ENCODE measurements around the gene SCT. TPM values are rescaled to one million over a fixed set of nuclear protein-coding genes. Genes with fewer than 3 reads are reported as not detected.

SCT gene
- total RNA-seq, 1 donor from 2014 or later = not detected

DNA sequence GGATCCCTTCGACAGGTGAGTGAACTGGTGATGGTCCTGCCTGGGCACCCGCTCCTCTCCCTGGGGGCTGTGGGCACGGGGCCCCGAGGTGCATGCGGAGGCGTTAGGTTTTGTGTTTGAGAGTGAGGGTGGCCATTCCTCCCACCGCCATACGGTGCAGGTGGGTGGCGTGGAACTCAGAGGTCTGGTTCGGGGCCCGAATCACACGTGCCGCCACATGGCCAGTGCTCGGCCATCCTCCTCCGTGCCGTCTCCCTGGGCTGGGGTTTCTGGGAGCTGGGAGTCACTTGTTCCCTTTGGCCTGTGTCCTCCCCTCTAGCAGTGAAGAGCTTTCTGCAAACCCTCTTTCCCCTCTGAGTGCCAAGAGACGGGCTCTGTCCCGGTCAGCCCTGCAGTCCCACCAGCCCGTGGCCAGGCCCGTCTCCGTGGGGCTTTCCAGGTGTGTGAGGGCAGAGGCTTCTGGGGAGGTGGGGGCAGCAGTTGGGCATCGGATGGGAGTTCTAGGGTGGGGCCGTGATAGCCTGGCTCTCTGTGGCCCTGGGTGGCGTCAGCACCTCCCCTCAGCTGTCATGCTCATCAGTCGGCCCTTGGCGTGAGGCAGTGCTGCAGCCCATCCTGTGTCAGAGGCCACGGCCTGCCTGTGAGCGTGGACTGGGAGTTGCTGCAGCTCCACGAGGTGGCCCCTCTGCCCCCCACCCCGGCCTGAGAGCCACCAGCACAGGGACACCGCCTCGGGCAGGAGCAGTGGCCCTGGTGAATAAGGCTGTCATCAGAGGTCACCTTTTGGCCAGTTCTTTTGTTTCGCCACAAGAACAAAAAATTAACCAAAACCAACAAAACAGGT is 21.5 kb downstream of the SCT start:
- Mint-ChIP-seq H3K27ac (no peak overlapping the region), H3K4me3 (no peak overlapping the region), H3K4me1 (no peaks in the 10 kb centered on the region), H3K36me3 (ENCODE audit: low read depth) (peaks cover 75% of the 10 kb centered on the region), H3K27me3 (no peaks in the 10 kb centered on the region), H3K9me3 (no peaks in the 10 kb centered on the region)
- DNase-seq (no peak), ATAC-seq (ENCODE audit: low read depth) (no peak)
- TF ChIP-seq, protein P1, sequence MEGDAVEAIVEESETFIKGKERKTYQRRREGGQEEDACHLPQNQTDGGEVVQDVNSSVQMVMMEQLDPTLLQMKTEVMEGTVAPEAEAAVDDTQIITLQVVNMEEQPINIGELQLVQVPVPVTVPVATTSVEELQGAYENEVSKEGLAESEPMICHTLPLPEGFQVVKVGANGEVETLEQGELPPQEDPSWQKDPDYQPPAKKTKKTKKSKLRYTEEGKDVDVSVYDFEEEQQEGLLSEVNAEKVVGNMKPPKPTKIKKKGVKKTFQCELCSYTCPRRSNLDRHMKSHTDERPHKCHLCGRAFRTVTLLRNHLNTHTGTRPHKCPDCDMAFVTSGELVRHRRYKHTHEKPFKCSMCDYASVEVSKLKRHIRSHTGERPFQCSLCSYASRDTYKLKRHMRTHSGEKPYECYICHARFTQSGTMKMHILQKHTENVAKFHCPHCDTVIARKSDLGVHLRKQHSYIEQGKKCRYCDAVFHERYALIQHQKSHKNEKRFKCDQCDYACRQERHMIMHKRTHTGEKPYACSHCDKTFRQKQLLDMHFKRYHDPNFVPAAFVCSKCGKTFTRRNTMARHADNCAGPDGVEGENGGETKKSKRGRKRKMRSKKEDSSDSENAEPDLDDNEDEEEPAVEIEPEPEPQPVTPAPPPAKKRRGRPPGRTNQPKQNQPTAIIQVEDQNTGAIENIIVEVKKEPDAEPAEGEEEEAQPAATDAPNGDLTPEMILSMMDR (IDR thresholded peaks at IDR 0.05) = no peak
- intact Hi-C loops (cut with micrococcal nuclease) = no loop called here
- ChIA-PET POLR2A (interaction anchor here (0.7 kb wide), 1 partner anchor 10 kb away, joined by 3 read pairs; the partner anchor contains the start of gene IRF7), CTCF (no interaction called here)

DNA sequence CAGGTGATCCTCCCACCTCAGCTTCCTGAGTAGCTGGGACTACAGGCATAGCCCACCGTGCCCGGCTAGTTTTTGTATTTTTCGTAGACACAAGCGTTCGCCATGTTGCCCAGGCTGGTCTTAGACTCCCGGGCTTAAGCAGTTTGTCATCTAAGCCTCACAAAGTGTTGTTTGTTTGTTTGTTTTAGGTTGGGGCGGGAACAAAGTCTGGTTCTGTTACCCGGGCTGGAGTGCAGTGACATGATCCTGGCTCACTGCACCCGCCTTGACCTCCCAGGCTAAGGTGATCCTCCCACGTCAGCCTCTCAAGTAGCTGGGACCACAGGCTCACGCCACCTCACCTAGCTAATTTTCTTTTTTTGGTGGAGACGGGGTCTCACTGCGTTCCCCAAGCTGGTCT is 23.8 kb downstream of the SCT start:
- Mint-ChIP-seq H3K9me3 (no peaks in the 10 kb centered on the region), H3K4me1 (no peaks in the 10 kb centered on the region), H3K4me3 (no peak overlapping the region), H3K27ac (no peak overlapping the region), H3K27me3 (no peaks in the 10 kb centered on the region), H3K36me3 (ENCODE audit: low read depth) (peaks cover 78% of the 10 kb centered on the region)
- ChIA-PET CTCF (no interaction called here), POLR2A (no interaction called here)
- DNase-seq (no peak), ATAC-seq (ENCODE audit: low read depth) (no peak)
- intact Hi-C loops (cut with micrococcal nuclease) = no loop called here
- TF ChIP-seq, protein P1 (IDR thresholded peaks at IDR 0.05) = no peak

DNA sequence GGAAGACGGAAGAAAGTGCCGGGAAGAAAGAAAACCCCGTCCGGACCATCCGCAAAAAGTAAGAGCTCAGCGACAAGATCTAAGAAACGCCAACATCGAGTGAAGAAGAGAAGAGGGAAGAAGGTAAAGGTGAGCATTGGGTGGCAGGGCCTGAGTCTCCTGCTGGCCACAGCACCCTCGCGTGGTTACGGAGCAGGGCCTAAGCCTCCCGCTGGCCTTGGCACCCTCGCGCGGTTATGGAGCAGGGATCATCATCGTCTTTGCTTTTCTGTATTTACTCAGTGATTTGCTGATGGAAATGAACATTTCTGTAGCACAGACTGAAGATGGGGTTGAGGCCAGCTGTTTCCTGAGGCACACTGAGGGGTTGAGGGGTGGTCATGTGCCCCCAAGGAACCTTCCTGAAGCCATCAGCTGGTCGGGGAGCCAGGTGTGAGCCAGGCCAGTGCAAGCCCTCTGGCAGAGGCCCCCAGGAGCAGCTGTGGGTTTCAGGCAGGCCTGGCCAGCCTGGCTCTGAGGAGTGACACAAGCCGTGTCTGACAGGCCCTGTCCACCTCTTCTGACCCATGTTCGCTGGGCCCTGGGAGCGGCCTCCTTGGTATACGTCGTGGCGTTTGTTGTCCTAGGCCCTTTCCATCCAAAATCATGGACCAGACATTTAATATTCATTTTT is 25.3 kb downstream of the SCT start:
- TF ChIP-seq, protein P1 (IDR thresholded peaks at IDR 0.05) = no peak
- ChIA-PET POLR2A (no interaction called here), CTCF (no interaction called here)
- Mint-ChIP-seq H3K27me3 (no peaks in the 10 kb centered on the region), H3K4me1 (no peaks in the 10 kb centered on the region), H3K27ac (no peak overlapping the region), H3K36me3 (ENCODE audit: low read depth) (peaks cover 78% of the 10 kb centered on the region), H3K9me3 (no peaks in the 10 kb centered on the region), H3K4me3 (no peak overlapping the region)
- intact Hi-C loops (cut with micrococcal nuclease) = no loop called here
- DNase-seq = no peak
- no peak for ATAC-seq (ENCODE audit: low read depth)

DNA sequence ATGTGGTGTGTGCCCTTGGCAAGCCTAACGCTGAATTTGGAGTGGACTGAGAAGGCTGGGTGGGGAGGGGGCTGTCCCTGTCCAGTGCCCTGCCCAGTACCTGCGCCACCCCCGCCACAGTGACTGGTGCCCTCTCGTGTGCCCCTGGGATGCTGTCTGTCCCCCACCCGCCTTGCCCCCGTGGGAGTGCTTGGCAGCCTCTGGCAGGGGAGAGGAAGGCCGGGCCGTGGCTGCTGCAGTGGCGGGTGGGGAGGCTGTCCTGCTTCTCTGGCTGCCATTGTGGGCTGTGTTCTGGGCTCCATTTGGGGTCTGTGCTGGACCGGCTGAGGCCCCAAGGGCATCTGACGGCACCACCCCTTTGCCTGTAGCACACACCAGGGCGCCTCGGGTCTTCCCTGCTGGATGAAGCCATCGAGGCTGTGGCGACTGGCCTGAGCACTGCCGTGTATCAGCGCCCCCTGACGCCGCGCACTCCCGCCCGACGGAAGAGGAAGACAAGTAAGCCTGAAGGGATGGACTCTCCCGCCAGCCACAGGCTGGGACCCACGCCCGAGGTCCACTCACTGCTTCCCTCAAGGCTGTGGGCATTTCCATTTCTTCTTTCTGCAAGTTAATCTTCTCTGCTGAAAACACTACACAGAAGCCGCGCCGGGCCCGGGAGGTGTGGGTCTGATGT is 28.8 kb downstream of the SCT start:
- Mint-ChIP-seq H3K4me3 (no peak overlapping the region), H3K27ac (no peak overlapping the region), H3K27me3 (no peaks in the 10 kb centered on the region), H3K36me3 (ENCODE audit: low read depth) (peaks cover 82% of the 10 kb centered on the region), H3K4me1 (no peaks in the 10 kb centered on the region), H3K9me3 (no peaks in the 10 kb centered on the region)
- DNase-seq = no peak
- CTCF ChIA-PET = no interaction called here
- intact Hi-C loops (cut with micrococcal nuclease) = no loop called here
- POLR2A ChIA-PET = no interaction called here
- TF ChIP-seq, protein P1 (IDR thresholded peaks at IDR 0.05) = no peak
- no peak for ATAC-seq (ENCODE audit: low read depth)

DNA sequence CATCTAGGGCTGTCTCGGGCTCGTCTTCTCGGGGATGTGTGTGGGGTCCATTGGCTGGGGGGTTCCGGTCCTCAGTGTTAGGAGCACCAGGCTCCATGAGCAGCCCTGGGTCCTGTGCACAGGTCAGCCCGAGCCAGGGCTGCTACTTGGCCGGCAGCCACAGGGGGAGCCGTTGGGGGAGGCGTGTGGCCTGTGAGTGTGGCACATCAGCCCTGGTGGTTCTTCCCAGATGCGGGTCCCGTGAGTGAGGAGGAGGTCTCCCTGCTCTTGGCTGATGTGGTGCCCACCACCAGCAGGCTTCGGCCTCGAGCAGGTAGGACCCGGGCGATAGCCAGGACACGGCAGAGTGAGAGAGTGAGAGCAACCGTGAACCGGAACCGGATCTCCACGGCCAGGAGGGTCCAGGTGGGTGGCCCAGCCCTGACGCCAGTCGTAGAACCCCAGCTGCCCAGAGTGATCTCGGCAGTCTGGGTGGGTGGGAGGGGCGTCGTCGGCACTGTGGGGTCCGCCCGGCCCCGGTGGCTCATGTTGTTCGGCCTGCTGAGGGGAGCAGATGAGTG is 29.7 kb downstream of the SCT start:
- Mint-ChIP-seq H3K36me3 (ENCODE audit: low read depth) (peaks cover 86% of the 10 kb centered on the region), H3K4me1 (no peaks in the 10 kb centered on the region), H3K27ac (no peak overlapping the region), H3K27me3 (no peaks in the 10 kb centered on the region), H3K4me3 (no peak overlapping the region), H3K9me3 (no peaks in the 10 kb centered on the region)
- TF ChIP-seq, protein P1 (IDR thresholded peaks at IDR 0.05) = no peak
- CTCF ChIA-PET = no interaction called here
- POLR2A ChIA-PET = no interaction called here
- ATAC-seq (ENCODE audit: low read depth) (no peak), DNase-seq (no peak)
- intact Hi-C loops (cut with micrococcal nuclease) = no loop called here
